K562 (cell line): ENCODE measurements around the gene LARP6.

Experiments used
- FOXO4 ChIP-seq: fragments of 450-650 bp; formaldehyde crosslinking; IDR thresholded peaks from 2 replicates; pipeline ENCODE4 v1.4.0; 2020; ENCODE audit warnings: mild to moderate bottlenecking, moderate library complexity
- SP2 ChIP-seq: IDR thresholded peaks from 2 replicates; pipeline ENCODE4 v1.6.1; 2011; ENCODE audit warnings: mild to moderate bottlenecking, low read depth, low read length, moderate library complexity; ENCODE audit not compliant: poor library complexity, severe bottlenecking; ENCODE audit errors: extremely low read depth
- ZNF584 ChIP-seq: fragments of 200-800 bp; sonication (Bioruptor generic); IDR thresholded peaks from 2 replicates; pipeline ENCODE4 v1.6.1; 2016; ENCODE audit warnings: low read depth, mild to moderate bottlenecking, missing genetic modification characterization, missing compliant biosample characterization

- TF ChIP-seq ZNF584 (CRISPR knock-in tag) (no peak), SP2 (no peak), FOXO4 (no peak)
Measured at GRCh38 chr15:70855764-70856163, 1.8 kb upstream of the LARP6 start.
